CD14-positive monocyte (primary cell): ENCODE data around the gene CCDC116. TPM values are rescaled to one million over a fixed set of nuclear protein-coding genes. Genes with fewer than 3 reads are reported as not detected.

Source experiments
- DNase-seq, 3 donors: peaks; one replicate each; pipeline ENCODE4 v3.0.0-alpha.2; 2011 to 2022
- H2AFZ ChIP-seq: 2 replicates; pipeline ENCODE4 v1.6.0; 2012; ENCODE audit warnings: mild to moderate bottlenecking, low read depth, low read length, inconsistent platforms; ENCODE audit not compliant: insufficient read depth, poor library complexity, severe bottlenecking
- H3K27ac ChIP-seq, 2 donors: 1 replicate in 1 of 2; 2 replicates in 1 of 2; pipeline ENCODE4 v1.5.1; 2012 to 2013; ENCODE audit warnings: low read length in 2 of 2, control low read depth in 1 of 2, inconsistent platforms in 1 of 2, low read depth in 1 of 2, mild to moderate bottlenecking in 1 of 2
- H3K27me3 ChIP-seq, 2 donors: one replicate each; pipeline versions ENCODE4 v1.6.0 to v1.6.1; 2011 to 2013; ENCODE audit warnings: low read length in 2 of 2; ENCODE audit not compliant: control insufficient read depth in 2 of 2, insufficient read depth in 2 of 2
- H3K36me3 ChIP-seq, 2 donors: replicated peaks in 1 of 2; 1 replicate in 1 of 2; 2 replicates in 1 of 2; pipeline versions ENCODE4 v1.5.1 to v1.6.1; 2012 to 2013; ENCODE audit warnings: low read length in 2 of 2, control low read depth in 1 of 2, inconsistent platforms in 1 of 2, mild to moderate bottlenecking in 1 of 2; ENCODE audit not compliant: insufficient read depth in 2 of 2, control insufficient read depth in 1 of 2
- H3K4me1 ChIP-seq, 2 donors: 1 replicate in 1 of 2; 2 replicates in 1 of 2; pipeline versions ENCODE4 v1.5.1 to v1.6.1; 2012 to 2013; ENCODE audit warnings: low read length in 2 of 2, control low read depth in 1 of 2, inconsistent platforms in 1 of 2, mild to moderate bottlenecking in 1 of 2, moderate library complexity in 1 of 2; ENCODE audit not compliant: insufficient read depth in 2 of 2, control insufficient read depth in 1 of 2
- H3K4me2 ChIP-seq: replicated peaks from 2 replicates; pipeline ENCODE3; 2012; ENCODE audit warnings: low read length, moderate library complexity, mild to moderate bottlenecking; ENCODE audit not compliant: poor library complexity, severe bottlenecking; ENCODE audit errors: extremely low read depth
- H3K4me3 ChIP-seq, 3 experiments: fragments of 200-600 bp in 1 of 3; sonication (generic) in 1 of 3; replicated peaks in 1 of 3; 1 replicate in 2 of 3; 2 replicates in 1 of 3; pipeline ENCODE4 v1.5.1; 2011 to 2013; ENCODE audit warnings: low read length in 3 of 3, mild to moderate bottlenecking in 3 of 3, control low read depth in 2 of 3, low read depth in 2 of 3, inconsistent platforms in 1 of 3, moderate library complexity in 1 of 3
- H3K79me2 ChIP-seq: 2 replicates; pipeline ENCODE4 v1.6.0; 2012; ENCODE audit warnings: mild to moderate bottlenecking, control low read depth, inconsistent platforms, low read length, moderate library complexity; ENCODE audit not compliant: insufficient read depth
- H3K9ac ChIP-seq: 2 replicates; pipeline ENCODE4 v1.6.0; 2017; ENCODE audit warnings: low read length, mild to moderate bottlenecking; ENCODE audit not compliant: insufficient read depth, poor library complexity, severe bottlenecking
- H3K9me3 ChIP-seq, 2 donors: replicated peaks in 1 of 2; 1 replicate in 1 of 2; 2 replicates in 1 of 2; pipeline versions ENCODE4 v1.5.1 to v1.6.1; 2012 to 2013; ENCODE audit warnings: low read length in 2 of 2, control low read depth in 1 of 2; ENCODE audit not compliant: control insufficient read depth in 1 of 2, insufficient read depth in 1 of 2
- H4K20me1 ChIP-seq: 2 replicates; pipeline ENCODE4 v1.6.0; 2012; ENCODE audit warnings: mild to moderate bottlenecking, low read length, control low read depth, moderate library complexity; ENCODE audit not compliant: insufficient read depth
- H3K27ac Mint-ChIP-seq, 7 donors: one replicate each; pipeline ENCODE4 v1.8.0; 2020; ENCODE audit warnings: mild to moderate bottlenecking in 7 of 7, mixed read lengths in 7 of 7, moderate library complexity in 6 of 7, inconsistent platforms in 2 of 7
- H3K27me3 Mint-ChIP-seq, 3 donors: one replicate each; pipeline ENCODE4 v1.8.0; 2021 to 2022; ENCODE audit warnings: low read depth in 3 of 3, mild to moderate bottlenecking in 3 of 3, mixed read lengths in 3 of 3, moderate library complexity in 3 of 3, inconsistent platforms in 1 of 3
- H3K36me3 Mint-ChIP-seq, 2 donors: one replicate each; pipeline ENCODE4 v1.8.0; 2020; ENCODE audit warnings: mixed read lengths in 2 of 2, inconsistent platforms in 1 of 2, mild to moderate bottlenecking in 1 of 2
- H3K4me1 Mint-ChIP-seq: one replicate; pipeline ENCODE4 v1.8.0; 2020; ENCODE audit warnings: mild to moderate bottlenecking, mixed read lengths
- H3K4me3 Mint-ChIP-seq, 2 donors: one replicate each; pipeline ENCODE4 v1.8.0; 2020; ENCODE audit warnings: mild to moderate bottlenecking in 2 of 2, mixed read lengths in 2 of 2, moderate library complexity in 1 of 2
- H3K9me3 Mint-ChIP-seq, 7 donors: one replicate each; pipeline ENCODE4 v1.8.0; 2020 to 2022; ENCODE audit warnings: mixed read lengths in 7 of 7, mild to moderate bottlenecking in 6 of 7, moderate library complexity in 6 of 7, inconsistent platforms in 2 of 7
- WGBS: methylation state at CpG from one replicate; pipeline ENCODE4 v1.1.5; 2013; ENCODE audit warnings: missing lambda C conversion rate; ENCODE audit not compliant: insufficient coverage; 5-methylcytosine and 5-hydroxymethylcytosine counted together
- intact Hi-C, 2 donors: fragments of 100-400 bp; cut with micrococcal nuclease; formaldehyde crosslinking; loops; one replicate each; pipeline versions ENCODE4 v1.15.0 to v1.15.1; 2023
- polyA plus RNA-seq, 3 donors: library from polyadenylated mRNA; depleted of rRNA in 1 of 3; unstranded in 2 of 3; stranded (reverse) in 1 of 3; fragments of 300-500 nt in 2 of 3; fragments of >200 nt in 1 of 3; fragmentation: Illumina TruSeq in 2 of 3; gene quantifications; 1 replicate in 2 of 3; 2 replicates in 1 of 3; pipeline ENCODE4 v1.2.3, GENCODE V29; 2012 to 2021
- TF ChIP-seq, protein P1 (sequence below): fragments of 200-600 bp; IDR thresholded peaks from one replicate; pipeline ENCODE4 v1.8.0; 2022; ENCODE audit warnings: antibody characterized with exemption, mild to moderate bottlenecking

The CCDC116 gene
- polyA plus RNA-seq, 3 donors: 0.21 TPM; not detected in 2

DNA sequence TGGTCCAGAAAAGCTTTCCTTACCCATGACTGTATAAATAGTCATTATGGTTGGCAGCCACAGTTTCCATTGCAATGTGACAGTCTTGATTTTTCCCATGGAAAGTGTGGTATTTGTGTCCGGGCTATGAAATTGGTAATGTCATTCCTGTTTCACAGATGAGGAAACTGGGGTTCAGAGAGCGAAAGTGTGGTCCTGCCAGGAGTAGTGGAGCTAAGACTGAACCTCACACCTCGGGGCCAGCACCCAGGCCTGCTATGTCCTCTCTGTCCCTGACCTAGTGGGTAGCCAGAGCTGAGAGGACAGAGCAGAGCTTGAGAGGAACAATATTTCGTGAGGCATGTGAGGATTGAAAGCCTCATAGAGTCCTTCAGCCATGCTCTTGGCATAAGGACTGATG lies 1.5 kb upstream of the CCDC116 start:
- peaks cover 38% of the 10 kb centered on the region for H3K79me2 ChIP-seq
- no peak for DNase-seq
- Mint-ChIP-seq H3K4me1 (peaks cover 21% of the 10 kb centered on the region), H3K36me3 (peaks cover 5 to 20% of the 10 kb centered on the region in 2 donors), H3K27ac (no peak overlapping the region), H3K27me3 (peaks cover 0 to 2% (median 1%) of the 10 kb centered on the region in 3 donors), H3K9me3 (peaks cover 0 to 8% (median 3%) of the 10 kb centered on the region in 7 donors), H3K4me3 (no peak overlapping the region)
- peaks cover 35% of the 10 kb centered on the region for H4K20me1 ChIP-seq
- H3K9me3 ChIP-seq: peaks cover 0 to 6% of the 10 kb centered on the region in 2 donors
- intact Hi-C loops: no loop called here
- no peak overlapping the region for H3K4me2 ChIP-seq
- TF ChIP-seq, protein P1, sequence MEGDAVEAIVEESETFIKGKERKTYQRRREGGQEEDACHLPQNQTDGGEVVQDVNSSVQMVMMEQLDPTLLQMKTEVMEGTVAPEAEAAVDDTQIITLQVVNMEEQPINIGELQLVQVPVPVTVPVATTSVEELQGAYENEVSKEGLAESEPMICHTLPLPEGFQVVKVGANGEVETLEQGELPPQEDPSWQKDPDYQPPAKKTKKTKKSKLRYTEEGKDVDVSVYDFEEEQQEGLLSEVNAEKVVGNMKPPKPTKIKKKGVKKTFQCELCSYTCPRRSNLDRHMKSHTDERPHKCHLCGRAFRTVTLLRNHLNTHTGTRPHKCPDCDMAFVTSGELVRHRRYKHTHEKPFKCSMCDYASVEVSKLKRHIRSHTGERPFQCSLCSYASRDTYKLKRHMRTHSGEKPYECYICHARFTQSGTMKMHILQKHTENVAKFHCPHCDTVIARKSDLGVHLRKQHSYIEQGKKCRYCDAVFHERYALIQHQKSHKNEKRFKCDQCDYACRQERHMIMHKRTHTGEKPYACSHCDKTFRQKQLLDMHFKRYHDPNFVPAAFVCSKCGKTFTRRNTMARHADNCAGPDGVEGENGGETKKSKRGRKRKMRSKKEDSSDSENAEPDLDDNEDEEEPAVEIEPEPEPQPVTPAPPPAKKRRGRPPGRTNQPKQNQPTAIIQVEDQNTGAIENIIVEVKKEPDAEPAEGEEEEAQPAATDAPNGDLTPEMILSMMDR: no peak
- H3K4me3 ChIP-seq: no peak overlapping the region
- no peak overlapping the region for H3K9ac ChIP-seq
- peaks cover 12 to 35% of the 10 kb centered on the region in 2 donors for H3K4me1 ChIP-seq
- H3K27ac ChIP-seq: no peak overlapping the region
- no peak overlapping the region for H2AFZ ChIP-seq
- H3K27me3 ChIP-seq: no peaks in the 10 kb centered on the region
- peaks cover 6 to 19% of the 10 kb centered on the region in 2 donors for H3K36me3 ChIP-seq
- 94% methylated on average over 4 of the region's 4 CpGs for WGBS

DNA sequence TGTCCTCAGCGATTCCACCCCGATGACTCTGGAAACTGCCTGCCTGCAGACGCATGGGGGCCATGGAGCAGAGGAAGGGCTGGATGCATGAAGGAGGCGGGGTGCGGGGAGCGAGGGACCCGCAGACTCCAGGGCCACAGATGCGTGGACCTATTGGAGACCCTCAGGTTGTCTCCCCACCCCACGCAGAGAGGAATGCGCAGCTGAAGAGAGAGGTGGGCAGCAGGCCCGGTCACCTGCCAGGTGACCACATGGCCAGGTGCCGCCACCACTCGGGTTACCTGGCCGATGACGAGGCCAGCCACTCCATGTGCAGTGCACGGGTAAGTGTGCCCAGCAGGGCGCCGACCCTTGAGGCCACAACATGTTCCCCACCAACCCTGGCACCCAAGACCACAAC lies 371 bp downstream of the CCDC116 start:
- H3K4me1 Mint-ChIP-seq: peaks cover 9% of the 10 kb centered on the region
- no peak overlapping the region for H3K4me3 Mint-ChIP-seq
- no peak for DNase-seq
- peaks cover 11 to 22% of the 10 kb centered on the region in 2 donors for H3K4me1 ChIP-seq
- H3K9ac ChIP-seq: no peak overlapping the region
- H3K27ac Mint-ChIP-seq: peak overlapping the region in 1 of 7 donors; percentile 66
- intact Hi-C loops: no loop called here
- H3K4me2 ChIP-seq: no peak overlapping the region
- TF ChIP-seq, protein P1: no peak
- H3K36me3 Mint-ChIP-seq: peaks cover 5% of the 10 kb centered on the region in 2 donors
- peaks cover 0 to 2% (median 1%) of the 10 kb centered on the region in 3 donors for H3K27me3 Mint-ChIP-seq
- WGBS: 98% methylated on average over 16 of the region's 18 CpGs
- H3K9me3 Mint-ChIP-seq: peaks cover 0 to 8% (median 3%) of the 10 kb centered on the region in 7 donors
- H3K79me2 ChIP-seq: peaks cover 19% of the 10 kb centered on the region
- H4K20me1 ChIP-seq: peaks cover 16% of the 10 kb centered on the region
- no peak overlapping the region for H3K27ac ChIP-seq
- H3K9me3 ChIP-seq: peaks cover 0 to 6% of the 10 kb centered on the region in 2 donors
- no peak overlapping the region for H3K4me3 ChIP-seq
- no peaks in the 10 kb centered on the region for H3K27me3 ChIP-seq
- H2AFZ ChIP-seq: no peak overlapping the region
- H3K36me3 ChIP-seq: peaks cover 5% of the 10 kb centered on the region in 2 donors
